NK-92 treated with Interleukin-12 subunit alpha and Interleukin-12 subunit beta, amount 100 ng/mL, for 24 hours (cell line): ENCODE data around the gene MRPL32.
A peak's percentile ranks its signal among the peaks of the same experiment; 100 is the strongest.
"Not testable (repeated sequence)": the region's sequence is repeated elsewhere in the genome, so short reads cannot be mapped to it uniquely, and the experiment has no call there.

ENCODE experiments used
- DNase-seq: peaks from one replicate; lab custom pipeline; 2025; lab: John Stamatoyannopoulos, UW

The MRPL32 gene

DNA sequence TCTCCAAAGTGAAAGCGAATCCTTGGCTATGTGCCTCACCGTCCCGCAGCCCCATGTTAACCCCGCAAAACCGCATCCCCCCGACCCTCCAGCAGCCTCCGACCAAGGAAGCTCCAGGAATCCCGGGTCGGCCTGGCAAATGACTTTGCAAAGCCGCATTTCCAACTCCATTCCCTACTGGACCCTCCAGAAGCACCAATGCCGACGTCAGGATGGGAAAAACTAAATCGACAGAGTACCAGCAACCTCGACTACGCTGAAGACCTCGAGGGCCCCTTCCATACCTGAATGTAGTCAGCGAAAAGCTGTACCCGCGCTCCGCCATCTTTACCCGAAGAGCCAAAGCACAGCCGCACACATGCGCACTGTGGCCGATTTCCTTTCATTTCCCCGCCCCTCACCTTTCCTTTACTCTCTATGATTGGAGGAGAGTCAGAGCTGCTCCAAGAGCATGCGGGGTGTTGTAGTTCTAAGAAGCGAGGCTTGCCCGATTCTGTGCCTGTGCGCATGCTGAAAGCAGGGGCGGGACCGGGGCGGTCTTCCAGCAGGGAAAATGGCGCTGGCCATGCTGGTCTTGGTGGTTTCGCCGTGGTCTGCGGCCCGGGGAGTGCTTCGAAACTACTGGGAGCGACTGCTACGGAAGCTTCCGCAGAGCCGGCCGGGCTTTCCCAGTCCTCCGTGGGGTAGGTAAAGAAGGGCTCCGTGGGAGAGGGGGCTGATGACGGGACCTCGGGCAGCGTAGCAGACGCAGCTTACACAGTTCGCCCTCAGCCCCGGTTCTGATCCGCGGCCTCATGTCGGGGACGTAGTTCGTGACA, at the start of gene MRPL32, which contains the start of gene PSMA2:
Gene MRPL32, plus strand, starts transcription at position 543 of the 818 bp plus-strand sequence. Its CDS starts 11 bp downstream, at position 554.
Gene PSMA2, minus strand, starts transcription at position 341 of the 818 bp plus-strand sequence. Its CDS starts 16 bp downstream, at position 325.
- DNase-seq: peak; percentile 90

- peak; percentile 36 for DNase-seq
Observed at GRCh38 chr7:42883950-42884349, 48.2 kb upstream of the MRPL32 start.

- not testable (repeated sequence) for DNase-seq
Observed at GRCh38 chr7:42885183-42885582, 47.0 kb upstream of the MRPL32 start.

DNA sequence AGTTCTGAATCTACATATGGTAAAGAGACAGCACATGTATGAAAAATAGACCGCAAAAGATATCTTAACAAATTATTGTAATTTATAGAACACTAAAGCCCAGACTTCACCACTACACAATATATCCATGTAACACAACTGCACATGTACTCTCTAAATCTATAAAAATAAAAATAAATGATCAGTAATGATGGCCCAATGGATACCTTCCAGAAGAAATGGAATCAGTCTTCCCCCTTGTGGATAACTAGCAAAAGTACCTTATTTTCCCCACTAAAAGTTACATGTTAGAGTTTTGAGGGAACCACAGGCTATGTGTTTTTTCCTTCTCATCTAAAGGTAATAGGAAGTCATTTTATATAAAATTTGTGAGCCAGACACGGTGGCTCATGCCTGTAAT, 46.0 kb upstream of the MRPL32 start:
- DNase-seq: no peak

DNA sequence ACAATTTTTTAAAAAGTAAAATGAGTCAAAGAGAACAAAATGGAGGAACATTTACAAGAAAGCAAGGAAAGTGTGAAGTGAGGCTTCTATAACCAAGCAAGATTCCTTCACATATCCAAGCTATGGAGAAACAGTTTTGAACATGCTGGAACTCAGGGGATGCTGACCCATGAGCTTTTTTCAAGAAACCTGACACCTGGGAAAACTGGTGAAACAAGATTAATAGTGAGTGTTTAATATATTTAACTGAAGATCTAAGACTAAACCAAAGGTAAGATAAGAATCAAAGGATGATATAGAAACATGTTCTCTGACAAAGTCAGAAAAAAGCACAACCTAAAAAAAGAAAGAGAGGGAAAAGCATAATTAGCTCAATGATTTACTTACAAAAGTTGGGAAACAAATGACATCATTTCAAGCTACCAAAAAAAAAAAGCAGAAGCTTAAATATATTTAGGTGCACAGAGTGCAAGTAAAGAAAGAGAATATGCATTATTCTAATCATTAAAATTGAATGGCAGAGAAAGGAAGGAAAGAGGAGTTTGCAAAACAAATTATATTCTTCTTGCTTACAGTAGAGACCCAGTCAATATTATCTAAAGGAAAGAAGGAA, 45.2 kb upstream of the MRPL32 start:
- no peak for DNase-seq

GRCh38 chr7:42893346-42894240, 38.6 kb upstream of the MRPL32 start:
- DNase-seq: no peak

DNA sequence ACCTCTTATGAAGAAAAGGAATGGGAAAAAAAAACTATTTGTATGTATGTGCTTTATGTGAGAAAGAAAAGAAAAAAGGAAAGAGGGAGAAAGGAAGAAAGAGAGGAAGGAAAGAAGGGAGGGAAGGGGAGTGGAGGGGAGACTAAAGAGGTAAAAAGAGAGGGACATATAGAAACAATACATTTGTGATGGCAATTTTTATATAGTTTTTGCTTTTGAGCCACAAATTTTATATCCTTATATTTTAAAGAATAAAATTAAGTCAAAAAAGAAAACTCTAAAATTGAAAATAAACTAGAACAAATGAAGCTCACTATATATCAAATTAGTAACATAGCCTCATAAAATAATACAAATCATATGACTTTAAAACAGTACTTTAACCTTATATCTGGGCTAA, 31.3 kb upstream of the MRPL32 start:
- no peak for DNase-seq

- no peak for DNase-seq
Observed at GRCh38 chr7:42902331-42902730, 29.8 kb upstream of the MRPL32 start.

DNA sequence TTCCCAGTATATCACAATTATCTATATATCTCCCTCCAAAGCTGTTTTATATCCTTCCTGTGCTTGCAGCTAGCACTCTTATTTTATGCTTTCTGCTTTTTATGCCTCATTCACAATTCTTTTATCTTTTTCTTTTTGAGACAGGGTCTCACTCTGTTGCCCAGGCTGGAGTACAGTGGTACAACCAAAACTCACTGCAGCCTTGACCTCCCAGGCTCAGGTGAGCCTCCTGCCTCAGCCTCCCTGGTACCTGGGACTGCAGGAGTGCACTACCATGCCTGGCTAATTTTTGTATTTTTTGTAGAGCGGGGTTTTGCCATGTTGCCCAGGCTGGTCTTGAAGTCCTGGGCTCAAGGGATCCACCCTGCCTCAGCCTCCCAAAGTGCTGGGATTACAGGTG, 26.0 kb upstream of the MRPL32 start:
- no peak for DNase-seq

GRCh38 chr7:42907316-42907715, 24.9 kb upstream of the MRPL32 start:
- DNase-seq: no peak

DNA sequence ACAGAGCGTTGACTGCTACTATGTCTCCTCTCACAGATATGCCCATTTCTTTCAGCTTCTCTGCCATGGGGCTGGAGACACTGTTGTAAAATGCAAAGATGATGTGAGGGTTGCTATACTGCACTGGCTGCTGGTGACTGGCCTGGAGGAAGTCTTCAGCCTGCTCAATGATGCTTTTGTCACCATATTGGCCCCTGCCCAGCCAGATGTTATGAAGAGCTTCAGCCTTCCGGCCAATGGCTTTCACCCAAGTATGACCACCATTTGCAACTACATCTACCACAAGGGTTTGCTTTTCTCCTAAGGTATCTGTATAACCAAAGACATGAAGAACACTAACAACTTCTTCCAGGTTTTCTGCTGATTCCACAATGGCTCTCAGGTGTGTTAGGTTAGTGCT, 21.9 kb upstream of the MRPL32 start:
- DNase-seq: no peak

- peak; percentile 87 for DNase-seq
Observed at GRCh38 chr7:42911454-42912447, 20.4 kb upstream of the MRPL32 start, which contains the start of gene C7orf25. C7orf25 (minus strand) TSS chr7:42912070; CDS start chr7:42910900, 1,170 bp downstream.

GRCh38 chr7:42913591-42913990, 18.6 kb upstream of the MRPL32 start:
- DNase-seq: no peak

DNA sequence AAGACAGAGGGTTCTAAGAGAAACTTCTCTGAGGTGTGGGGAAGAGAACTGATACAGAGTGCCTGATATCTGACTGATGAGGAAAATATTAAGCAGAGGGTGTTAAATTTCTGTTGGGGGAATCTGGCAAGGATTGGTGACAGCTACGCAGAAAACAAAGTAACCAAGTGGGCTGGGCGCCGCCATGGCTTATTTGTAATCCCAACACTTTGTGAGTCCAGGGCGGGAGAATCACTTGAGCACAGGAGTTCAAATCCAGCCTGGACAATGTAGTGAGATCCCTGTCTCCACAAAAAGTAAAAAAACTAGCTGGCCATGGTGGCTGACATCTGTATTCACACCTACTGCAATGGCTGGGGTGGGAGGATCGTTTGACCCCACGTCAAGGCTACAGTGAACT, 18.2 kb upstream of the MRPL32 start:
- no peak for DNase-seq

GRCh38 chr7:42914421-42915045, 17.6 kb upstream of the MRPL32 start:
- DNase-seq: no peak

DNA sequence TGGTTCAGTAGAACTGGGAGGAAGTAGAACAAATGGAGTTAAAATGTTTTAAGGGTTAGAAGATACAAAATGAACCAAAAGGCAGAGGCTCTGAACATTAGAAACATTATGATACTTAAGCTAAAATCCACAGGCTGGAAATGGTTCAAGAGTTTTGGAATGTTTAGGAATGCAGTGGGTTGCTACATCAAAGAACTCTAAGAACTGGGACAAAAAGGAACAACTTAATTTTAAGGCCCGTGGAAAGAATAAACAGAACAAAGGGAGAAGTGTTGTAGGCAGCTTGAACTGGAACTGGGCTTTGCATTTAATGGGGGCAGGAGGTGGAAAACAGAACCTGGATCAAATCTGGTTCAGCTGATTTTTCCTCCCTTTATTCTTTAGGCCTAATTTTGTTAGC, 16.8 kb upstream of the MRPL32 start:
- no peak for DNase-seq

GRCh38 chr7:42922017-42922753, 10.0 kb upstream of the MRPL32 start:
- no peak for DNase-seq

DNA sequence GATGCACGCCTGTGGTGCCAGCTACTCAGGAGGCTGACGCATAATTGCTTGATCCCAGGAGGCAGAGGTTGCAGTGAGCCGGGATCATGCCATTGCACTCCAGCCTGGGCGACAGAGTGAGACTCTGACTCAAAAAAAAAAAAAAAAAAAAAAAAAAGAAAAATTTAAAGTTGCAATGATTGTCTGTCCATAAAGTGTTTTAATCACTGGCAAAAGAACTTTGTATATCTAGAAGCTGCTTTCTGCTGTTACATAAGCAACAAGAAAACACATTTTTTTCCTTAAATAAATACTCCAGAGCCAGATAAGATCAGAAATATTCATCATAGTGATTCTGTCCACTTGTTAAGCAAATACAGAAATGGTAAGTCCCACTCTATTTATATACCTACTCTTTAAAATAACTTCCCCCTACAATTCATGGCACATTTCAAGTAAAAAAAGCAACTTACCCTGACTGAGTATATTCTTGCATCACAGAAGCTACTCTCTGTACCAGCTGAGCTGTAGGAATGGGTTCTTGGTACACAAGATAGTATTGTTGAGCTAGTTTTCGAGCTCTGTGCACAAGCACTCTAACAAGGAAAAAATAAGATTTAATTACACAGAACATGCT, 7.8 kb upstream of the MRPL32 start:
- DNase-seq: no peak

- no peak for DNase-seq
Observed at GRCh38 chr7:42925630-42926029, 6.5 kb upstream of the MRPL32 start.
